ENCODE measurements around the gene IFT25. TPM values are rescaled to one million over a fixed set of nuclear protein-coding genes. Genes with fewer than 3 reads are reported as not detected.
A peak's percentile ranks its signal among the peaks of the same experiment; 100 is the strongest.
"Not testable (repeated sequence)": the region's sequence is repeated elsewhere in the genome, so short reads cannot be mapped to it uniquely, and the experiment has no call there.

The IFT25 gene
- 10 to 100 TPM; 17.4 to 20.8 (median 17.6) TPM for total RNA-seq

DNA sequence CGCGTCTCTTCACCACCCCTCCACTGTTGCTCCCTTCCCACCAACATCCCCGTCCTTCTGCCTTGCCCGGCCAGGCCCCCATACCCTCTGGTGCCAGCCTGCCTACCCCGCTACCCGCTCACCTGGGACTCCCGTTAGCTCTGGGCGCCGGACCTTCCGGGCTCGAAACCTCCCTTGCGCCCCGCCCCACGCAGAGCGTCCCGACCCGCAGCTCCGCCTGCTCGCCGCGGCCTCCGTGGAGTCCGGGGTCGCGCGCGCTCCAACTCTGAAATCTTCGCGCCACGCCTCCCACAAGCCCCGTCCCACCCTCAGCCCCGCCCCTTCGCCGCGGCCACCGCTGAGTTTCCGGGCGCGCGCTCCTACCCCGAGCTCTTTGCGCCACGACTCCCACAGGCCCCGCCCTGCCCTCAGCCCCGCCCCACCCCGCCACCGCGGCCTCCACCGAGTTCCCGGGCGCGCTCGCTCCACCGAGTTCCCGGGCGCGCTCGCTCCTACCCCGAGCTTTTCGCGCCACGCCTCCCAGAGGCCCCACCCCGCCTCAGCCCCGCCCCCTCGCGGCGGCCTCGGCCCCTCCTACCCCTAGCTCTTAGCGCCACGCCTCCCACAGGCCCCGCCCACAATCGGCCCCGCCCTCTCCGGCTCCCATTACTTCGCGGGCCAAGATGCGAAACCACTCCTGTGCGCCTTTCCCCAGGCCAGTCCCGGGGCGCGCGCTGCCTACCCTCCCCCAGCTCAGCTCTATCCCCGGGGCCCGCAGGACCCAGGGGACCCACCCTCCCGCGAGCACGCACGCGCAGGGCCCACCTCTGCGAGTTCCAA, at the start of gene IFT25:
Gene IFT25 (minus strand): TSS at position 267 of the 819 bp plus-strand sequence. CDS start 5,617 bp downstream, outside the sequence.
- under 1% methylated on average over 56 of the region's 90 CpGs for WGBS
- TF ChIP-seq POLR2A (IDR thresholded peaks at IDR 0.05; ENCODE audit: low read depth) (peak; percentile 54), EP300 (IDR thresholded peaks at IDR 0.05) (no peak), POLR2AphosphoS5 (IDR thresholded peaks at IDR 0.05) (peak; percentile 83 to 93), CTCF (IDR thresholded peaks at IDR 0.05) (no peak)

DNA sequence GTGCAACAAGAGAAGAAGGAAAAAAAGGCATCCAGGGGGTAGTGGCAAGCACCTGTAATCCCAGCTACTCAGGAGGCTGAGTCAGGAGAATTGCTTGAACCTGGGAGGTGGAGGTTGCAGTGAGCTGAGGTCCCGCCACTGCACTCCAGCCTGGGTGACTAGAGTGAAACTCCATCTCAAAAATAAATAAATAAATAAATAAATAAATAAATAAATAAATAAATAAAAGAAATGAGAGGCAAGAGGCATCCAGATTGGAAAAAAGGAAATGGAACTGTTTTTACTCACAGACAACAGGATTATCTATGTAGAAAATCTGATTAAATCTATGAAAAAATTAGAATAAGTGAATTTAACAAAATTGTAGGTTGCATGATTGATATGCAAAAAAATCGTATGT, 49.0 kb upstream of the IFT25 start:
- H3K4me1 ChIP-seq; H3K27ac ChIP-seq (replicated peaks in 1 of 4); intact Hi-C loops (cut with DNase I); H3K36me3 ChIP-seq; H3K4me3 ChIP-seq; H3K9me3 ChIP-seq; H3K27me3 ChIP-seq; DNase-seq (ENCODE audit: extremely low spot score): not testable (repeated sequence)
- 85% methylated on average over 2 of the region's 2 CpGs for WGBS

More for the DNA sequence above, at the start of gene IFT25:
- Histone ChIP-seq H3K4me3 (peak within 1 kb of the TSS; percentile 72 to 90 (median 82)), H3K27ac (replicated peaks in 1 of 4) (peak within 1 kb of the TSS; percentile 92 to 94 (median 94)), H3K27me3 (no peaks in the 10 kb centered on the region), H3K4me1 (peaks cover 18 to 59% (median 55%) of the 10 kb centered on the region in 4 donors), H3K36me3 (no peaks in the 10 kb centered on the region), H3K9me3 (no peaks in the 10 kb centered on the region)
- intact Hi-C loops (cut with DNase I) = loop anchor here (5.0 kb wide), 1 partner anchor 48 kb away; no protein-coding TSS in a partner anchor
- DNase-seq (ENCODE audit: extremely low spot score) = peak; percentile 100

GRCh38 chr1:53992085-53992874, 46.8 kb upstream of the IFT25 start:
- Histone ChIP-seq H3K4me1 (no peaks in the 10 kb centered on the region), H3K36me3 (no peaks in the 10 kb centered on the region), H3K27me3 (no peaks in the 10 kb centered on the region), H3K4me3 (no peak overlapping the region), H3K27ac (replicated peaks in 1 of 4) (no peak overlapping the region), H3K9me3 (no peaks in the 10 kb centered on the region)
- no peak for DNase-seq (ENCODE audit: extremely low spot score)
- TF ChIP-seq EP300 (IDR thresholded peaks at IDR 0.05) (no peak), POLR2AphosphoS5 (IDR thresholded peaks at IDR 0.05) (no peak), CTCF (IDR thresholded peaks at IDR 0.05) (peak in 1 of 3 experiments; percentile 27), POLR2A (IDR thresholded peaks at IDR 0.05; ENCODE audit: low read depth) (peak; percentile 11)
- intact Hi-C loops (cut with DNase I) = no loop called here
- WGBS = 65% methylated on average over 4 of the region's 4 CpGs

DNA sequence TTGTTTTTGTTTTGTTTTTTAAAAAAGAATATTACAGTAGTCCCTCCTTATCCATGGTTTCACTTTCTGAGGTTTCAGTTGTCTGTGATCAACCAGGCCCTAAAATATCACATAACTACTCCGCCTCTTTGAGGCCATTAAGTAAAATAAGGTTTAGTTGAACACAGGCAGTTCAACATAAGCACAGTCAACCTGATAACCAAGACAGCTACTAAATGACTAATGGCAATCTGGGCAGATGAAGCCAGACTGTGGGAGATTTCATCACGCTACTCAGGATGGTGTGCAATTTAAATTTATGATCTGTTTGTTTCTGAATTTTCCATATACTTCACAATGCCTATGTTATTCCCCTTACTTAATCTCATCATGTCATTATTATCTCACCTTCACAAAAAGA, 42.4 kb upstream of the IFT25 start:
- no peak for DNase-seq (ENCODE audit: extremely low spot score)
- Histone ChIP-seq H3K27me3 (no peaks in the 10 kb centered on the region), H3K9me3 (no peaks in the 10 kb centered on the region), H3K4me3 (no peak overlapping the region), H3K27ac (replicated peaks in 1 of 4) (no peak overlapping the region), H3K4me1 (peaks cover 0 to 5% (median 4%) of the 10 kb centered on the region in 4 donors), H3K36me3 (no peaks in the 10 kb centered on the region)
- TF ChIP-seq POLR2AphosphoS5 (IDR thresholded peaks at IDR 0.05) = no peak
- TF ChIP-seq EP300 (IDR thresholded peaks at IDR 0.05) = no peak
- no peak for TF ChIP-seq CTCF (IDR thresholded peaks at IDR 0.05)
- no peak for TF ChIP-seq POLR2A (IDR thresholded peaks at IDR 0.05; ENCODE audit: low read depth)
- intact Hi-C loops (cut with DNase I) = no loop called here
- 91% methylated on average over 2 of the region's 2 CpGs for WGBS

- Histone ChIP-seq H3K9me3 (no peaks in the 10 kb centered on the region), H3K36me3 (no peaks in the 10 kb centered on the region), H3K4me3 (no peak overlapping the region), H3K27me3 (no peaks in the 10 kb centered on the region), H3K4me1 (peaks cover 0 to 19% (median 18%) of the 10 kb centered on the region in 4 donors), H3K27ac (replicated peaks in 1 of 4) (no peak overlapping the region)
- DNase-seq (ENCODE audit: extremely low spot score) = no peak
- over 99% methylated on average over 3 of the region's 3 CpGs for WGBS
- TF ChIP-seq POLR2A (IDR thresholded peaks at IDR 0.05; ENCODE audit: low read depth) (no peak), EP300 (IDR thresholded peaks at IDR 0.05) (no peak), CTCF (IDR thresholded peaks at IDR 0.05) (no peak), POLR2AphosphoS5 (IDR thresholded peaks at IDR 0.05) (no peak)
- intact Hi-C loops (cut with DNase I) = no loop called here
Measured at GRCh38 chr1:53986458-53986857, 41.0 kb upstream of the IFT25 start.
